H9 (cell line): ENCODE measurements around the gene CFDP1. TPM values are rescaled to one million over a fixed set of nuclear protein-coding genes. Genes with fewer than 3 reads are reported as not detected.

Experiments used
- DNase-seq: peaks from one replicate; pipeline ENCODE4 v3.0.0-alpha.2; 2017
- H2AFZ ChIP-seq: one replicate; pipeline ENCODE4 v1.6.1; 2013; ENCODE audit warnings: mild to moderate bottlenecking, low read length, control low read depth, moderate library complexity
- H2AK5ac ChIP-seq: 2 replicates; pipeline ENCODE4 v1.6.1; 2013; ENCODE audit warnings: low read length, control low read depth, mixed read lengths; ENCODE audit not compliant: insufficient read length
- H2BK120ac ChIP-seq: one replicate; pipeline ENCODE4 v1.6.1; 2013; ENCODE audit warnings: low read depth, mild to moderate bottlenecking, low read length, control low read depth, inconsistent platforms; ENCODE audit not compliant: poor library complexity, severe bottlenecking
- H2BK12ac ChIP-seq: 2 replicates; pipeline ENCODE4 v1.6.1; 2013; ENCODE audit warnings: low read length, control low read depth, mixed read lengths, low read depth; ENCODE audit not compliant: insufficient read length
- H2BK15ac ChIP-seq: 2 replicates; pipeline ENCODE4 v1.6.1; 2013; ENCODE audit warnings: low read depth, low read length, control low read depth
- H2BK20ac ChIP-seq: one replicate; pipeline ENCODE4 v1.6.1; 2013; ENCODE audit warnings: low read depth, mild to moderate bottlenecking, low read length, control low read depth, inconsistent platforms; ENCODE audit not compliant: poor library complexity, severe bottlenecking
- H2BK5ac ChIP-seq: 2 replicates; pipeline ENCODE4 v1.6.1; 2013; ENCODE audit warnings: low read length, control low read depth, mixed read lengths; ENCODE audit not compliant: insufficient read length
- H3K14ac ChIP-seq: 2 replicates; pipeline ENCODE4 v1.6.1; 2013; ENCODE audit warnings: low read length, control low read depth; ENCODE audit not compliant: insufficient read depth
- H3K18ac ChIP-seq: 2 replicates; pipeline ENCODE4 v1.6.1; 2013; ENCODE audit warnings: low read depth, mild to moderate bottlenecking, mixed read lengths, low read length, control low read depth; ENCODE audit not compliant: insufficient read length
- H3K23ac ChIP-seq: 2 replicates; pipeline ENCODE4 v1.6.1; 2013; ENCODE audit warnings: low read length, control low read depth, mixed read lengths, low read depth; ENCODE audit not compliant: insufficient read length
- H3K23me2 ChIP-seq: 2 replicates; pipeline ENCODE4 v1.6.1; 2013; ENCODE audit warnings: low read depth, mild to moderate bottlenecking, mixed read lengths, low read length, control low read depth; ENCODE audit not compliant: insufficient read length, poor library complexity, severe bottlenecking
- H3K27ac ChIP-seq: 2 replicates; pipeline ENCODE4 v1.5.1; 2013; ENCODE audit warnings: low read length, control low read depth, mixed read lengths, low read depth; ENCODE audit not compliant: insufficient read length
- H3K27me3 ChIP-seq: 2 replicates; pipeline ENCODE4 v1.6.1; 2013; ENCODE audit warnings: low read length, control low read depth, inconsistent platforms; ENCODE audit not compliant: insufficient read depth
- H3K4ac ChIP-seq: 2 replicates; pipeline ENCODE4 v1.6.1; 2013; ENCODE audit warnings: low read depth, mild to moderate bottlenecking, control low read depth, inconsistent platforms, low read length, moderate library complexity
- H3K4me1 ChIP-seq: 2 replicates; pipeline ENCODE4 v1.6.1; 2013; ENCODE audit warnings: low read length, control low read depth, inconsistent platforms; ENCODE audit not compliant: insufficient read depth
- H3K4me2 ChIP-seq: 2 replicates; pipeline ENCODE4 v1.6.1; 2013; ENCODE audit warnings: low read length, control low read depth, mixed read lengths; ENCODE audit not compliant: insufficient read length, insufficient read depth
- H3K56ac ChIP-seq: 2 replicates; pipeline ENCODE4 v1.6.1; 2013; ENCODE audit warnings: low read depth, mild to moderate bottlenecking, mixed read lengths, low read length, control low read depth; ENCODE audit not compliant: insufficient read length
- H3K79me1 ChIP-seq: 2 replicates; pipeline ENCODE4 v1.6.1; 2013; ENCODE audit warnings: low read depth, mild to moderate bottlenecking, moderate library complexity, low read length, control low read depth, inconsistent platforms; ENCODE audit not compliant: insufficient read depth, poor library complexity, severe bottlenecking
- H3K79me2 ChIP-seq: 2 replicates; pipeline ENCODE4 v1.6.1; 2013; ENCODE audit warnings: low read length, control low read depth, inconsistent platforms; ENCODE audit not compliant: insufficient read depth
- H3K9ac ChIP-seq: 2 replicates; pipeline ENCODE4 v1.6.1; 2013; ENCODE audit warnings: low read length, control low read depth, mixed read lengths; ENCODE audit not compliant: insufficient read length; ENCODE audit errors: extremely low read depth
- H3K9me3 ChIP-seq: one replicate; pipeline ENCODE4 v1.6.1; 2013; ENCODE audit warnings: low read depth, low read length, inconsistent platforms; ENCODE audit not compliant: control insufficient read depth
- H3T11ph ChIP-seq: one replicate; pipeline ENCODE4 v1.6.1; 2013; ENCODE audit warnings: mild to moderate bottlenecking, low read length, control low read depth, inconsistent platforms
- H4K20me1 ChIP-seq: one replicate; pipeline ENCODE4 v1.6.1; 2013; ENCODE audit not compliant: control insufficient read depth, insufficient read length, insufficient read depth
- H4K5ac ChIP-seq: 2 replicates; pipeline ENCODE4 v1.6.1; 2013; ENCODE audit warnings: low read depth, mild to moderate bottlenecking, mixed read lengths, low read length, control low read depth; ENCODE audit not compliant: insufficient read length
- H4K8ac ChIP-seq: replicated peaks from 2 replicates; pipeline ENCODE4 v1.6.1; 2013; ENCODE audit warnings: low read length, control low read depth, mixed read lengths, low read depth; ENCODE audit not compliant: insufficient read length
- H4K91ac ChIP-seq: 2 replicates; pipeline ENCODE4 v1.6.1; 2013; ENCODE audit warnings: low read depth, mild to moderate bottlenecking, moderate library complexity, mixed read lengths, low read length, control low read depth; ENCODE audit not compliant: insufficient read length
- H3K27ac Mint-ChIP-seq, 3 experiments: 2 replicates in 2 of 3; 3 replicates in 1 of 3; pipeline ENCODE4 v1.8.0; 2020 to 2021; ENCODE audit warnings: mixed read lengths in 3 of 3, mild to moderate bottlenecking in 1 of 3, moderate library complexity in 1 of 3
- H3K27me3 Mint-ChIP-seq: 2 replicates; pipeline ENCODE4 v1.8.0; 2021; ENCODE audit warnings: low read depth, mild to moderate bottlenecking, moderate library complexity, mixed read lengths
- H3K36me3 Mint-ChIP-seq, 3 experiments: 2 replicates in 2 of 3; 3 replicates in 1 of 3; pipeline ENCODE4 v1.8.0; 2020 to 2021; ENCODE audit warnings: low read depth in 3 of 3, mixed read lengths in 3 of 3; ENCODE audit not compliant: insufficient read depth in 1 of 3
- H3K4me1 Mint-ChIP-seq, 2 experiments: 2 replicates each; pipeline ENCODE4 v1.8.0; 2020; ENCODE audit warnings: mixed read lengths in 2 of 2
- H3K4me3 Mint-ChIP-seq, 2 experiments: 2 replicates in 1 of 2; 3 replicates in 1 of 2; pipeline ENCODE4 v1.8.0; 2020 to 2021; ENCODE audit warnings: mild to moderate bottlenecking in 2 of 2, mixed read lengths in 2 of 2, moderate library complexity in 1 of 2
- H3K9me3 Mint-ChIP-seq, 2 experiments: 2 replicates in 1 of 2; 3 replicates in 1 of 2; pipeline ENCODE4 v1.8.0; 2020; ENCODE audit warnings: mild to moderate bottlenecking in 2 of 2, mixed read lengths in 2 of 2, moderate library complexity in 1 of 2
- WGBS: extraction: QIAGEN DNeasy Blood & Tissue Kit; methylation state at CpG from one replicate; pipeline ENCODE4 v1.1.7; 2013; ENCODE audit warnings: missing lambda C conversion rate, low lambda C conversion rate, mixed read lengths; ENCODE audit not compliant: insufficient read length; ENCODE audit errors: extremely low coverage; 5-methylcytosine and 5-hydroxymethylcytosine counted together
- total RNA-seq: library from RNA; stranded (reverse); gene quantifications from 2 replicates; pipeline ENCODE4 v1.2.1, GENCODE V29; 2021
- TF ChIP-seq, protein P1 (sequence below): fragments of 200-600 bp; sonication (generic); conservative IDR thresholded peaks from 3 replicates; pipeline ENCODE4 v1.8.0; 2021; ENCODE audit warnings: antibody characterized with exemption, mild to moderate bottlenecking

The CFDP1 gene
- total RNA-seq, 1 experiment from 2014 or later: 89.2 TPM

DNA sequence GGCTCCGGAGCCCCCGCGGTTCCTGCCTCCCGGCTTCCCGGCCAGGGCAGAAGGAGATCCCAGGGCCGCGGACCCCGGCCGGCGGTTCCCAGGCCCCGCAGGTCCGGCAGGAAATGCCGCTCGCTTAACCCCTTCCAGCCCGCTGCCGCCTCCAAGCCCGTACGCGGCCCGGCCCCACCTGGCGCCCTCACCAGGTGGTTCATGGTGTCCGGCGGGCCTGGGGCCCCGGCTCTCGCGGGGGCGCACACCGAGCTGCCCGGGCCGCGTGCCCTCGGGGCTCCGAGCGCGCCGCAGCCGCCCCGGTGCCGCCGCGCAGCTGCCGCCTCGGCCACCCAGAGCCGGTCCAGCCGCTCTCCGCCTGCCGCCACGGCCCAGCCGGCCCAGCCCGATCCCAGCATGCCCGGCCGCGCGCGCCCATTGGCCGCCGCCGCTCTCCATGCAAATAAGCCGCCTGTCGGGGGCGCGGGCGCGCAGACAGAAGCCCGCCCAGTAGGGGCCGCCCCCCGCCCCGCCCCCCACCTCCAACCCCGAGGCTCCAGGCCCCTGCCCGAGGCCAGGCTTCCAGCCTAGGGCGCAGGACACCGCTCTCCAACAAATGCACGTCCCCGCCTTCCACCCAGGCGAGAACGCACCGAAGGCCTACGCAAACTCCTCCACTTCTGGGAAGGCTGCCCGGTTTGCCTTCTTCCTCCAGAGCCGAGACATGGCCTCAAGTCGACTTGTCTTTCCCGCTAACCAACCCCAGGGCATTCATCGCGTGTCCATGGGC, 181.8 kb downstream of the CFDP1 start, which contains the start of gene BCAR1:
BCAR1 (minus strand) TSS at position 345 of the 769 bp plus-strand sequence; CDS start at position 203, 142 bp downstream.
- no peaks in the 10 kb centered on the region for H4K20me1 ChIP-seq
- WGBS: no CpG with 5 or more reads among the region's 84 CpGs
- H3K36me3 Mint-ChIP-seq: peaks cover 0 to 2% (median under 1%) of the 10 kb centered on the region in 3 experiments; a peak in 1 of 7 replicates

More for the DNA sequence above, 181.8 kb downstream of the CFDP1 start, which contains the start of gene BCAR1:
- H3K4ac ChIP-seq: peak within 1 kb of the TSS; percentile 12
- no peaks in the 10 kb centered on the region for H3K27me3 ChIP-seq
- no peaks in the 10 kb centered on the region for H3K9me3 ChIP-seq
- no peak within 1 kb of the TSS for H2AFZ ChIP-seq
- H2BK12ac ChIP-seq: peak within 1 kb of the TSS; percentile 74
- no peak within 1 kb of the TSS for H3K23ac ChIP-seq
- H4K5ac ChIP-seq: no peak within 1 kb of the TSS
- DNase-seq: peak; percentile 96
- H3K18ac ChIP-seq: peak within 1 kb of the TSS; percentile 77
- H3K27me3 Mint-ChIP-seq: no peaks in the 10 kb centered on the region
- H3K4me3 Mint-ChIP-seq: peak within 1 kb of the TSS; percentile 77 to 90
- no peak within 1 kb of the TSS for H2AK5ac ChIP-seq
- no peak within 1 kb of the TSS for H2BK15ac ChIP-seq
- no peak within 1 kb of the TSS for H4K8ac ChIP-seq
- peaks cover 6% of the 10 kb centered on the region for H3K79me1 ChIP-seq
- peak within 1 kb of the TSS; percentile 94 to 99 (median 95) for H3K27ac Mint-ChIP-seq
- H3K9me3 Mint-ChIP-seq: no peaks in the 10 kb centered on the region
- no peak within 1 kb of the TSS for H3T11ph ChIP-seq
- peak within 1 kb of the TSS; percentile 77 for H3K9ac ChIP-seq
- H2BK5ac ChIP-seq: peak within 1 kb of the TSS; percentile 16
- H3K14ac ChIP-seq: peak within 1 kb of the TSS; percentile 90
- peaks cover 62 to 70% of the 10 kb centered on the region in 2 experiments for H3K4me1 Mint-ChIP-seq
- peak within 1 kb of the TSS; percentile 76 for H4K91ac ChIP-seq
- no peak within 1 kb of the TSS for H3K56ac ChIP-seq
- no peak within 1 kb of the TSS for H2BK120ac ChIP-seq
- TF ChIP-seq, protein P1, sequence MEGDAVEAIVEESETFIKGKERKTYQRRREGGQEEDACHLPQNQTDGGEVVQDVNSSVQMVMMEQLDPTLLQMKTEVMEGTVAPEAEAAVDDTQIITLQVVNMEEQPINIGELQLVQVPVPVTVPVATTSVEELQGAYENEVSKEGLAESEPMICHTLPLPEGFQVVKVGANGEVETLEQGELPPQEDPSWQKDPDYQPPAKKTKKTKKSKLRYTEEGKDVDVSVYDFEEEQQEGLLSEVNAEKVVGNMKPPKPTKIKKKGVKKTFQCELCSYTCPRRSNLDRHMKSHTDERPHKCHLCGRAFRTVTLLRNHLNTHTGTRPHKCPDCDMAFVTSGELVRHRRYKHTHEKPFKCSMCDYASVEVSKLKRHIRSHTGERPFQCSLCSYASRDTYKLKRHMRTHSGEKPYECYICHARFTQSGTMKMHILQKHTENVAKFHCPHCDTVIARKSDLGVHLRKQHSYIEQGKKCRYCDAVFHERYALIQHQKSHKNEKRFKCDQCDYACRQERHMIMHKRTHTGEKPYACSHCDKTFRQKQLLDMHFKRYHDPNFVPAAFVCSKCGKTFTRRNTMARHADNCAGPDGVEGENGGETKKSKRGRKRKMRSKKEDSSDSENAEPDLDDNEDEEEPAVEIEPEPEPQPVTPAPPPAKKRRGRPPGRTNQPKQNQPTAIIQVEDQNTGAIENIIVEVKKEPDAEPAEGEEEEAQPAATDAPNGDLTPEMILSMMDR: no peak
- peak within 1 kb of the TSS; percentile 82 for H3K27ac ChIP-seq
- no peak within 1 kb of the TSS for H2BK20ac ChIP-seq
- peaks cover 47% of the 10 kb centered on the region; the same call in 1 of the 2 replicates for H3K79me2 ChIP-seq
- H3K23me2 ChIP-seq: peaks cover 15% of the 10 kb centered on the region
- peak within 1 kb of the TSS; percentile 71 for H3K4me2 ChIP-seq
- H3K4me1 ChIP-seq: peaks cover 22% of the 10 kb centered on the region; the same call in 1 of the 2 replicates
